HG03025 (cell line): ENCODE data around the gene KIR2DL3.
"Not testable (repeated sequence)": the region's sequence is repeated elsewhere in the genome, so short reads cannot be mapped to it uniquely, and the experiment has no call there.

Experiments
- ATAC-seq: cut with Tn5 transposase; IDR thresholded peaks from one replicate; pipeline ENCODE4 v1.9.1; 2021; ENCODE audit warnings: mild to moderate bottlenecking, moderate library complexity; ENCODE audit not compliant: unreplicated experiment, low FRiP score

The KIR2DL3 gene

DNA sequence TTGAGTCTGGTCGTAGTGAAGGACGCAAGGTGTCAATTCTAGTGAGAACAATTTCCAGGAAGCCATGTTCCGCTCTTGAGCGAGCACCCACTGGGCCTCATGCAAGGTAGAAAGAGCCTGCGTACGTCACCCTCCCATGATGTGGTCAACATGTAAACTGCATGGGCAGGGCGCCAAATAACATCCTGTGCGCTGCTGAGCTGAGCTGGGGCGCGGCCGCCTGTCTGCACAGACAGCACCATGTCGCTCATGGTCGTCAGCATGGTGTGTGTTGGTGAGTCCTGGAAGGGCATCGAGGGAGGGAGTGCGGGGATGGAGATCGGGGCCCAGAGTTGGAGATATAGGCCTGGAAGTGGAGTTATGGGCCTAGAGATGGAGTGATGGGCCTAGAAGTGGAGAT lies at the start of gene KIR2DL3:
Gene KIR2DL3, plus strand, starts transcription at position 208 of the 400 bp plus-strand sequence. Its CDS starts 33 bp downstream, at position 241.
- ATAC-seq = not testable (repeated sequence)

DNA sequence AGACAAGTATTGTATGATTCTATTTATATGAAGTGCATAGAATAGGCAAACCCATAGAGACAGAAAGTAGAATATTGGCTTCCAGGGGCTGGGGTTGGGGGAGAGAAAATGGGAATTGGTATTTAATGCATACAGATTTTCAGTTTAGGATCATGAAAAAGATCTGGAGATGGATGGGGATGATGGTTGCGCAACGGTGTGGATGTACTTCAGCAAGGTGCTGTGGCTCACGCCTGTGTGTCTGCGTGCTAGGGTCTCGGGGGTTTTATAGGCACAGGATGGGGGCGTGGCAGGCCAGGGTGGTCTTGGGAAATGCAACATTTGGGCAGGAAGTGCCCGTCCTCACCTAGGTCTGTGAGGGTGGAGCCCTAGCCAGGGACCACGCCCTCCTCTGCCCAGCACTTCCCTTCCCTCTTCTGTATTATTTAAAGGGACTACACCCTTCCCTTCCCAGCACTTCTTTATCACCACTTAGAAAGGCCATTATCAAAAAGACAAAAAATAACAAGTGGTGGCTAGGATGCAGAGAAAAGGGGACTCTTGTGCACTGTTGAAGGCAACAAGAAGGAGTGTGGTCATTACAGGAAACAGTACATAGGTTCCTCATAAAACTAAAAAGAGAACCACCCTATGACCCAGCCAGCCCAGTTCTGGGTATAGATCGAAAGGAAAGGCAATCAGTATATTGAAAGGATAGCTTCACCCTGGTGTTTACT lies 46.6 kb upstream of the KIR2DL3 start:
- no peak for ATAC-seq

DNA sequence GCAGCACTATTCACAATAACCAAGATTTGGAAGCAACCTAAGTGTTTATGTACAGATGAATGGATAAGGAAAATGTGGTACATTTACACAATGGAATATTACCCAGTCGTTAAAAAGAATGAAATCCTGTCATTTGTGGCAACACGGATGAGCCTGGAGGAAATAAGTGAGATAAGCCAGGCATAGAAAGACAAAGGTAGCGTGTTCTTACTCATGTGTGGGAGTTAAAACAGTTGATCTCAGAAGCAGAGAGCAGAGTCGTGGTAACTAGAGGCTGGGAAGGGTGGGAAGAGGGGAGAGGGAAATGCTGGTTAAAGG lies 46.1 kb upstream of the KIR2DL3 start:
- no peak for ATAC-seq

DNA sequence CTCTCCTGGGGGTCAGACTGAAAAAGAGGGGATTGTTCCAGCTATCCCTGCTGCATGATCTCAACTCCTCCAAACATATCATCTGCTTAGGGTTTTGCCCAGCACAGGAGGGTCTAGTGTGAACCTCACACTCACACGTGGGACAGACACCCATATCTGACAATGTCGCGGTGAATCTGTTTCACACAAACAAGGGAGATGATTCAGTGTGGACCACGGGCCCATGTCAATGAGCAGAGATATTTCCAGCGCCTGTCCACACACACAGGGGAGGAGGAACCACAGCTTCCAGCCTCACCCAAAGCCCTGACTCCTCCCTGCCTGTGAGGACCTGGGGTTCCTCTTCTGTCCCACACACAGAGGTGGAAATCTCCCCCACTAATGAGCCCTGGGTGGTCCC lies 43.7 kb upstream of the KIR2DL3 start:
- no peak for ATAC-seq

DNA sequence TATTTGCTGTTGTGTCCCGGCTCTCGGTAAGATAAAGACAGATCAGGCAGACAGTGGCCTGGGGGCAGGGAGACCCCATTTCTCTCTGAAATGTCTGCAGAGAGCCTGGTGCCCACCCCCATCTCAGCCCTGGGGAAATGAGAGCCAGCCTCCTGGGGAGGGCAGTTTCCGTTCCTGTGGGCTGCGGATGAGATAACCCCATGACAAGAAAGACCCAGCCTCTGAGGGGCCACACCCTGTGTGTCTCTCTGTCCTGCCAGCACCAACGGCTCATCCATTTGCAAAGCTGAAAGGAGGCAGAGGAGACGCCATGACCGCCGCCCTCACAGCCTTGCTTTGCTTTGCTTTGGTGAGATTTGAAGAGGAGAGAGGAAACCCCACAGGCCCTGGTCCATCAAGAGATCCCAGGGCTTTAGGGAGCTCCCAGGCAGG lies 42.2 kb upstream of the KIR2DL3 start:
- no peak for ATAC-seq

DNA sequence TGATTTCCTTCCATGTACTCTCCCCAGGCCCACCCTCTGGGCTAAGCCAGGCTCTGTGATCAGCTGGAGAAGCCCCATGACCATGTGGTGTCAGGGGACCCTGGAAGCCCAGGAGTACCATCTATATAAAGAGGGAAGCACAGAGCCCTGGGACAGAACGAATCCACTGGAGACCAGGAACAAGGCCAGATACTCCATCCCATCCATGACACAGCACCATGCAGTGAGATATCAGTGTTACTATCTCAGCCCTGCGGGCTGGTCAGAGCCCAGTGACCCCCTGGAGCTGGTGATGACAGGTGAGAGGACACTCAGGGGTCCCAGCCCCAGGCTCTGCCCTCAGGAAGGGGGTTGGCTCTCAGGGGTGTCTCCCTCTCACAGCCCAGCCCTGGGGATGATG lies 41.5 kb upstream of the KIR2DL3 start:
- no peak for ATAC-seq

DNA sequence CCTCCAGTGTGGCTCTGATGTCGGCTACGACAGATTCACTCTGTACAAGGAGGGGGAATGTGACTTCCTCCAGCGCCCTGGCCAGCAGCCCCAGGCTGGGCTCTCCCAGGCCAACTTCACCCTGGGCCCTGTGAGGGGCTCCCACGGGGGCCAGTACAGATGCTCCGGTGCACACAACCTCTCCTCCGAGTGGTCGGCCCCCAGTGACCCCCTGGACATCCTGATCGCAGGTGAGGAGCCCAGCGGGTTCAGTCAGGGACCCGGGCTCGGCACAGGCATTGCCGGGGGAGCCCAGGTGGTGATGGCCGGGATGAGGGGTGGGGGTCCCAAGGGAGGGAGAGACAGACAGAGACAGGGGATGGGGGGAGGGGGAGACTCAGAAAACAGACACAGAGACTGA lies 40.6 kb upstream of the KIR2DL3 start:
- ATAC-seq = not testable (repeated sequence)

DNA sequence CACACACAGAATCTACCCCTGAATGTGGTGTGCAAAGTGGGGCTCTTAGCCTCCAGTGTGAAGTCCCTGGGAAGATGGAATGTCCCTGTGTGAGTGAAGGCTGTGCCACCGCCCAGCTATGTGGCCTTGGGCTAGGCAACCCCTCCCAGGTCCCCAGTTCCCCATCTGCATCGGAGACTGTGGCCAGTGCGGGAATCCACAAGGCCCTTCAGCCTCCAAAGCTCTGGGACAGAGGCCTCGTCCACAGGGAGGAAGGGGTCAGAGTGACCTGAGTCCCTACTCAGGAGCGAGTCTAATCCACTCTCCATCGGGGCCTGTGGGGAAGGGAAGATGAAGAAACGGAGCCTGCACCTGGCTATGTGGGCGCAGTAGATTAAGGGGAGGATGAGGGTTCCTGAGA lies 33.4 kb upstream of the KIR2DL3 start:
- no peak for ATAC-seq

DNA sequence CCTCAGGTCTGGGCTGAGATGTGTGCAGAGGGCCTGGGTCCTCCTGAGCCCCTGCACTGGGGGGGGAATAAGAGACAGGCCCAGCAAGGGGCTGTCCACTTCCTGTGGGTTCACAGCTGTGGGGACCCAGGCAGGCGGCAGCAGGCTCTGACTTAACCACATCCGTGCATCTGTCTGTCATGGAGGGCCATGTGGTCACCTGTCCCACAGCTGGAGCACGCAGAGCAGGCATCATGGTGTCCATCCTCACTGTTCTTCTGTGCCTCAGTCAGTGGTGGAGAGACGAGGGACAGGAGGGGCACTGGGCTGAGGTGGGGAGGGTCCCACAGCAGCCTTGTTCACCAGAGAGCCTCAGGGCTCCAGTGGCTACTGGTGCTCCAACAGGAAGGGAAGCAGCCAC lies 30.4 kb upstream of the KIR2DL3 start:
- ATAC-seq = no peak

DNA sequence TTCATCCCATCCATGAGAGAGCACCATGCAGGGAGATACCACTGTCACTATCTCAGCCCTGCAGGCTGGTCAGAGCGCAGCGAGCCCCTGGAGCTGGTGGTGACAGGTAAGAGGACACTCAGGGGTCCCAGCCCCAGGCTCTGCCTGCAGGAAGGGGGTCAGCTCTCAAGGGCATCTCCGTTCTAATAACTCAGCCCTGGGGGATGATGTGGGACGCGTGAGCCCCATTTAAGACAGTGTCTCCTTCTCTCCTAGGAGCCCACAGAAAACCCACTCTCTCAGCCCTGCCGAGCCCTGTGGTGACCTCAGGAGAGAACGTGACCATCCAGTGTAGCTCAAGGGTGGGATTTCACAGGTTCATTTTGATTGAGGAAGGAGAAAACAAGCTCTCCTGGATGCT lies 29.5 kb upstream of the KIR2DL3 start:
- ATAC-seq = no peak

DNA sequence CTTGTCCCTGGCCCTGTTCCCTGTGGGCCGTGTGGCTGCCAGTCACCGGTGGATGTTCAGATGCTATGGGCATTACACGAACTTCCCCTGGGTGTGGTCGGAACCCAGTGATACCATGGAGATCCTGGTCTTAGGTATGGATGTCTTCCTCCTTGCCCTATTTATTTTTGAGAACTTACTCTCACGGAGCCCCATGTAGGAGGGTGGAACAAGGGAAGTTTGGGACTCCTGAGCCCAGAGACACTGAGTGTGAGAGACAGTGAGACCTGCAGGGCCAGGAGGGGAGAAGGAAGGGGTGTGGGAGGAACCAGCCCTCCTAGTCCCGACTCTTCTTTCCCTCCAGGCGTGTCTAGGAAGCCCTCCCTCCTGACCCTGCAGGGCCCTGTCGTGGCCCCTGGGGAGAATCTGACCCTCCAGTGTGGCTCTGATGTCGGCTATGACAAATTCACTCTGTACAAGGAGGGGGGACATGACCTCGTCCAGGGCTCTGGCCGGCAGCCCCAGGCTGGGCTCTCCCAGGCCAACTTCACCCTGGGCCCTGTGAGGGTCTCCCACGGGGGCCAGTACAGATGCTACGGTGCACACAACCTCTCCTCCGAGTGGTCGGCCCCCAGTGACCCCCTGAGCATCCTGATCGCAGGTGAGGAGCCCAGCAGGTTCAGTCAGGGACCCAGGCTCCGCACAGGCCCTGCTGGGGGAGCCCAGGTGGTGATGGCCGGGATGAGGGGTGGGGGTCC lies 28.9 kb upstream of the KIR2DL3 start:
- ATAC-seq = no peak

DNA sequence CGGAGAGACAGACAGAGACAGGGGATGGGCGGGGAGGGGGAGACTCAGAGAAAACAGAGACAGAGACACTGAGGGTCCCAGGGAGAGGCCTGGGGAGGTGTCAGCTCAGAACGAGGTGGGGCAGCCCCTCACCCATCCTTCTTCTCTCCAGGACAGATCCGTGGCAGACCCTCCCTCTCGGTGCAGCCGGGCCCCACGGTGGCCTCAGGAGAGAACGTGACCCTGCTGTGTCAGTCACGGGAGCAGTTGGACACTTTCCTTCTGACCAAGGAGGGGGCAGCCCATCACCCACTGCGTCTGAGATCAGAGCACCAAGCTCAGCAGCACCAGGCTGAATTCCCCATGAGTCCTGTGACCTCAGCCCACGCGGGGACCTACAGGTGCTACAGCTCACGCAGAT lies 28.4 kb upstream of the KIR2DL3 start:
- ATAC-seq = not testable (repeated sequence)

DNA sequence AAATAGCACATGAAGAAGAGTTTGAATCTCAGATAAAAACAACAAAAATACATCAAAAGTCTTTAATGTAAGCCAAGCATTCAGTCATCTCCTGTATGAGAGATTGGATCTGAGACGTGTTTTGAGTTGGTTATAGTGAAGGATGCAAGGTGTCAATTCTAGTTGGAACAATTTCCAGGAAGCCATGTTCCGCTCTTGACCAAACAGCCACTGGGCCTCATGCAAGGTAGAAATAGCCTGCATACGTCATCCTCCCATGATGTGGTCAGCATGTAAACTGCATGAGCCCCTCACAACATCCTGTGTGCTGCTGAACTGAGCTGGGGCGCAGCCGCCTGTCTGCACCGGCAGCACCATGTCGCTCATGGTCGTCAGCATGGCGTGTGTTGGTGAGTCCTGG lies 14.2 kb upstream of the KIR2DL3 start, which contains the start of gene KIR3DL3:
Gene KIR3DL3, plus strand, starts transcription at position 301 of the 400 bp plus-strand sequence. Its CDS starts 55 bp downstream, at position 356.
- ATAC-seq = no peak

DNA sequence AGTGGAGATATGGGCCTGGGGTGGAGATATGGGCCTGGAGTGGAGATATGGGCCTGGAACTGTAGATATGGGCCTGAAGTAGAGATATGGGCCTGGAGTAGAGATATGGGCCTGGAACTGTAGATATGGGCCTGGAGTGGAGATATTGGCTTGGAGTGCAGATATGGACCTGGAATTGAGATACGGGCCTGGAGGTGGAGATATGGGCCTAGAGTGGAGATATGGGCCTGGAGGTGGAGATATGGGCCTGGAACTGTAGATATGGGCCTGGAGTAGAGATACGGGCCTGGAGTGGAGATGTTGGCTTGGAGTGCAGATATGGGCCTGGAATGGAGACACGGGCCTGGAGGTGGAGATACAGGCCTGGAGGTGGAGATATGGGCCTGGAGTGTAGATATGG lies 13.7 kb upstream of the KIR2DL3 start:
- ATAC-seq = no peak

DNA sequence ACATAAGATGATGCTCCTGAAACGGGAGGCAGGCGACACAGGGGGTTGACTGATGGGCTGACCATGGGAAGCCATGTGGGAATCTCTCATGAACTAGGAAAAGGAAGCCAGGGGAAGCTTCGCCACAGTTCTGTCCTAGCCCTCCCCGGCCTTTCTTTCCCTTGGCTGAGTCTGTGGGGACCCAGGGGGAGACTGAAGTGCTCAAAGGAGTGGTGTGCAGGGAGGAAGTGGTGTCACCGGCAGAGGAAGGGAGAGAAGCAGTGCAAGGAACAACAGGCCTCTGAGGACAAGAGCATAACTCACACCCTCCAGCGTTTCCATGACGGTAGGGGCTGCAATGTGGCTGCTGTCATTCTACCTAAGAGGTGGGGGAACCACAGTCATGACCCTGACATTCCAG lies 13.0 kb upstream of the KIR2DL3 start:
- ATAC-seq = no peak

DNA sequence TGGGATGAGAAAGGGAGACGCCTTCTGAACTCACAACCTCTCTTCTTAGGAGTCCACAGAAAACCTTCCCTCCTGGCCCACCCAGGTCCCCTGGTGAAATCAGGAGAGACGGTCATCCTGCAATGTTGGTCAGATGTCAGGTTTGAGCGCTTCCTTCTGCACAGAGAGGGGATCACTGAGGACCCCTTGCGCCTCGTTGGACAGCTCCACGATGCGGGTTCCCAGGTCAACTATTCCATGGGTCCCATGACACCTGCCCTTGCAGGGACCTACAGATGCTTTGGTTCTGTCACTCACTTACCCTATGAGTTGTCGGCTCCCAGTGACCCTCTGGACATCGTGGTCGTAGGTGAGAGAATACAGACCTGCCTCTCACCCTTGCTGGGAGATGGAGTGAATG lies 10.8 kb upstream of the KIR2DL3 start:
- ATAC-seq = no peak

DNA sequence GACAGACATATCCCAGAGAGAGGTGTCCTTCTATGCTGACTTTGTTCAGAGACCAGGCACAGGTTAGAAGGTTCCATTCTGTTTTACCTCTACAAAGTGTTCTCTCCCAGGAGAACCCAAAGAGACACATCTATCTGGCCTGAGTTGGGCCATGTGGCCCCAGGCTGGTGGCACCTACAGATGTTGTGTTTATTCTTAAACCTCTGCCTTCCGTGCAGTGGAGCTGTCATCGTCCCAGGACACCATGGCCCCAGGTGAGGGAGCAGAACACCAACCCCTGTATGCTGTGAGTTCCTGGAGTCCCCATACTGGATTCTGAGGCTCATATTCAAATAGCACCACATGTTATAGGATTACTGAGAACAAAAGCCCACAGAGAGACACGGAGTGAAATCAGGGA lies 10.1 kb upstream of the KIR2DL3 start:
- ATAC-seq = no peak

DNA sequence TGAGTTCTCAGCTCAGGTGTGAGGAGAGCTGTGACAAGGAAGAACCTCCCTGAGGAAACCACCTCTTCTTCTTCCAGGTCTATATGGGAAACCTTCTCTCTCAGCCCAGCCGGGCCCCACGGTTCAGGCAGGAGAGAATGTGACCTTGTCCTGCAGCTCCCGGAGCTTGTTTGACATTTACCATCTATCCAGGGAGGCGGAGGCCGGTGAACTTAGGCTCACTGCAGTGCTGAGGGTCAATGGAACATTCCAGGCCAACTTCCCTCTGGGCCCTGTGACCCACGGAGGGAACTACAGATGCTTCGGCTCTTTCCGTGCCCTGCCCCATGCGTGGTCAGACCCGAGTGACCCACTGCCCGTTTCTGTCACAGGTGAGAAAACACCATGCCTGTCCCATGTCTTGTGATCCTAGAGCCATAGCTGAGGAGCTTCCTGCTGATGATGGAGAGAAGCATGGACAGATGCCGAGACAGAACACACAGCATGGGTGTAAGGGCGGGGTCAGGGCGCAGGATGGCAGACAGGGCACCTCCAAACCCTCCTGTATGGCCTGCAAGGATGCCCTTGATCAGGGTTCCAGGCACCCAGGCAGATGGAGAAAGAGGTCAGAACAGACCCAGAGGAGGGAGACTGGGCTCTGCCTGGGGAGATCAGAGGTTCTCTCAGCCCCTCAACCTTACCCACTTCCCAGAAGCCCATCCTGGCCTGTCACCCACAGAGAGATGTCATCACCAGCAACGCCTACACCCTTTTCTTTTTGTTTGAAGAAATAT lies 8.7 kb upstream of the KIR2DL3 start:
- ATAC-seq = no peak

DNA sequence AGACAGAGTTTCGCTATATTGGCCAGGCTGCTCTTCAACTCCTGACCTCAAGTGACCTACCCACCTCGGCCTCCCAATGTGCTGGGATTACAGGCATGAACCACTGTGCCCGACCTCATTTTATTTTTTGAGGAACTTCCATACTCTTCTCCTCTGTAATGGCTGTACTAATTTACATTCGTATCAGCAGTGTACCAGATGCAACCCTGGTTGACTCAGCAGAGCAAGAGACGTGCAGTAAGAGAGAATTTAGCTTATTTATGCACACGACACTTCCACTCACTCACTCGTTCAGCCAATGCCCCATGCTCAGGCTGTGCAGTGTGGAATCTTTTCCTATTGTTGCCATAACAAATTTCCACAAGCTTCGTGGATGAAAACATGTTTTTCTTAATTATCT lies 7.1 kb upstream of the KIR2DL3 start:
- ATAC-seq = no peak

DNA sequence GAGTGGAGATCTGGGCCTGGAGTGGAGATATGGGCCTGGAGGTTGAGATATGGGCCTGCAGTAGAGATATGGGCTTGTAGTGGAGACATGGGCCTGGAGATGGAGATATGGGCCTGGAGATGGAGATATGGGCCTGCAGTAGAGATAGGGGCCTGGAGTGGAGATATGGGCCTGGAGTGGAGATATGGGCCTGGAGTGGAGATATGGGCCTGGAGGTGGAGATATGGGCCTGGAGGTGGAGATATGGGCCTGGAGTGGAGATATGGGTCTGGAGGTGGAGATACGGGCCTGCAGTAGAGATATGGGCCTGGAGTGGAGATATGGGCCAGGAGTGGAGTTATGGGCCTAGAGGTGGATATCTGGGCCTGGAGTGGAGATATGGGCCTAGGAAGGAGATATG lies 402 bp downstream of the KIR2DL3 start:
- ATAC-seq = no peak
